Measurements from ENCODE around the gene AFG1L. TPM values are rescaled to one million over a fixed set of nuclear protein-coding genes. Genes with fewer than 3 reads are reported as not detected.
A peak's percentile ranks its signal among the peaks of the same experiment; 100 is the strongest.

AFG1L gene
- total and polyA plus RNA-seq, 7 donors: 2.4 to 10.4 (median 5.4) TPM

GRCh38 chr6:108565893-108566292 is 271.0 kb downstream of the AFG1L start:
- Histone ChIP-seq H3K4me3 (peak overlapping the region; percentile 76), H3K9me3 (no peaks in the 10 kb centered on the region), H3K27me3 (ENCODE audit: insufficient read depth in 3 of 3, low read length in 2 of 3) (no peaks in the 10 kb centered on the region), H3K36me3 (ENCODE audit: insufficient read depth in 1 of 2, low read depth in 1 of 2) (peaks cover 10 to 34% of the 10 kb centered on the region in 2 donors), H3K4me1 (peaks cover 64% of the 10 kb centered on the region), H3K27ac (peak overlapping the region; percentile 95)
- peak in 3 of 4 donors; percentile 19 to 41 (median 19) for ATAC-seq
- DNase-seq: peak in 1 of 2 donors; percentile 37
- peak; percentile 5 for TF ChIP-seq CTCF (IDR thresholded peaks at IDR 0.05)
- intact Hi-C loops (cut with DNase I): no loop called here
- WGBS, 3 donors: 1 to 3% (median 1%) methylated on average over 4 of the region's 4 CpGs

- peak overlapping the region; percentile 76 for H3K4me3 ChIP-seq
- no peaks in the 10 kb centered on the region for H3K9me3 ChIP-seq
- no peak for TF ChIP-seq CTCF (IDR thresholded peaks at IDR 0.05)
- H3K27ac ChIP-seq: peak overlapping the region; percentile 95
- H3K36me3 ChIP-seq (ENCODE audit: insufficient read depth in 1 of 2, low read depth in 1 of 2): peaks cover 11 to 39% of the 10 kb centered on the region in 2 donors
- H3K4me1 ChIP-seq: peaks cover 64% of the 10 kb centered on the region
- DNase-seq (no peak), ATAC-seq (no peak)
- H3K27me3 ChIP-seq (ENCODE audit: insufficient read depth in 3 of 3, low read length in 2 of 3): no peaks in the 10 kb centered on the region
- intact Hi-C loops (cut with DNase I): no loop called here
Measured at GRCh38 chr6:108566406-108566805, 271.6 kb downstream of the AFG1L start.

GRCh38 chr6:108568101-108568500 is 273.2 kb downstream of the AFG1L start:
- no peaks in the 10 kb centered on the region for H3K27me3 ChIP-seq (ENCODE audit: insufficient read depth in 3 of 3, low read length in 2 of 3)
- DNase-seq: no peak
- WGBS, 3 donors: 84 to 90% (median 85%) methylated on average over 5 of the region's 5 CpGs
- TF ChIP-seq CTCF (IDR thresholded peaks at IDR 0.05): no peak
- intact Hi-C loops (cut with DNase I): no loop called here
- peak overlapping the region; percentile 95 for H3K27ac ChIP-seq
- no peak overlapping the region for H3K4me3 ChIP-seq
- peaks cover 13 to 49% of the 10 kb centered on the region in 2 donors for H3K36me3 ChIP-seq (ENCODE audit: insufficient read depth in 1 of 2, low read depth in 1 of 2)
- no peaks in the 10 kb centered on the region for H3K9me3 ChIP-seq
- H3K4me1 ChIP-seq: peaks cover 67% of the 10 kb centered on the region
- no peak for ATAC-seq

- ATAC-seq: no peak
- Histone ChIP-seq H3K36me3 (ENCODE audit: insufficient read depth in 1 of 2, low read depth in 1 of 2) (peaks cover 13 to 55% of the 10 kb centered on the region in 2 donors), H3K4me3 (no peak overlapping the region), H3K9me3 (no peaks in the 10 kb centered on the region), H3K4me1 (peaks cover 67% of the 10 kb centered on the region), H3K27ac (peak overlapping the region; percentile 9), H3K27me3 (ENCODE audit: insufficient read depth in 3 of 3, low read length in 2 of 3) (no peaks in the 10 kb centered on the region)
- no peak for TF ChIP-seq CTCF (IDR thresholded peaks at IDR 0.05)
- 86 to 94% (median 87%) methylated on average over 3 of the region's 3 CpGs for WGBS, 3 donors
- no peak for DNase-seq
- intact Hi-C loops (cut with DNase I): no loop called here
Measured at GRCh38 chr6:108568551-108569305, 273.9 kb downstream of the AFG1L start.
